ENCODE results near the gene MEI1.
"Not testable (repeated sequence)": the region's sequence is repeated elsewhere in the genome, so short reads cannot be mapped to it uniquely, and the experiment has no call there.

MEI1 gene

DNA sequence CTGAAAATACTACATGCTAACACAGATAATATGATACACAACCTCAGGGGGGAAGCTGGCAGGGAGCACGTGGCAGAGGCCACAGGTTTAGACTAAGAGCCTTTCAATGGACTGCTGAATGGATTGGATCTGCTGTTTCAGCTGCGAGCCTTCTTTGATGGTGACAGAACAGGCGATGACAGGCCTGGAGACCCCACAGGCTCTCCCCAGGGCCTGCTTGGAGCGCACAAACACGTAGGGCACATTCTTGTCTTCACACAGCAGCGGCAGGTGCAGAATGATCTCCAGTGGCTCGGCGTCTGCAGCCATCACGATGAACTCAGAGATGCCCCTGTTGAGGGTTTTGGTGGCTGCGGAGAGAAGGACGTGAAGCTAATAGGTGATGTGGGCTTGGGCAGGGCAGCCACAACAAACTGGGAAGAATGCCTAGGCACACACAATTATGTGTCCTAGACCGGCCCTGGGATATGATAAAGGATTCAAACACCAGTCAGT lies 24.4 kb upstream of the MEI1 start:
- DNase-seq (ENCODE audit: low read depth, low spot score) = no peak
- H3K4me3 ChIP-seq (ENCODE audit: low read length) = no peak overlapping the region

GRCh38 chr22:41676134-41676533 lies 23.2 kb upstream of the MEI1 start:
- no peak overlapping the region for H3K4me3 ChIP-seq (ENCODE audit: low read length)
- no peak for DNase-seq (ENCODE audit: low read depth, low spot score)

DNA sequence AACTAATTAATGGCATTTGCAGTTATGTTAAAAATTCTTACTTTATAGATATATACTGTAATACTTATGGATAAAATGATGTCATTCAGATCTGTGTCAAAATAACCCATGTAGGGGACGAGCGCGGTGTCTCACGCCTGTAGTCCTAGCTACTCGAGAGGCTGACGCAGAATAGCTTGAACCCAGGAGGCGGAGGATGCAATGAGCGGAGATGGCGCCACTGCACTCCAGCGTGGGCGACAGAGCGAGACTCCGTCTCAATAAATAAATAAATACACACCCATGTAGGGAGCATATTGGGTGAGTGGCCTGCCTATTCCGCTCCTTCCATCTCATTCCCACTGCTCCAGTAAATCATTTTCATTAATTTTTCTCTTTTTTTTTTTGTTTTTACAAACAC lies 17.7 kb upstream of the MEI1 start:
- H3K4me3 ChIP-seq (ENCODE audit: low read length) = peak overlapping the region; percentile 79

GRCh38 chr22:41682033-41682807 lies 17.1 kb upstream of the MEI1 start:
- H3K4me3 ChIP-seq (ENCODE audit: low read length) = peak overlapping the region; percentile 79
- peak; percentile 53 for DNase-seq (ENCODE audit: low read depth, low spot score)

More for the DNA sequence above, 17.7 kb upstream of the MEI1 start:
- DNase-seq (ENCODE audit: low read depth, low spot score) = no peak

DNA sequence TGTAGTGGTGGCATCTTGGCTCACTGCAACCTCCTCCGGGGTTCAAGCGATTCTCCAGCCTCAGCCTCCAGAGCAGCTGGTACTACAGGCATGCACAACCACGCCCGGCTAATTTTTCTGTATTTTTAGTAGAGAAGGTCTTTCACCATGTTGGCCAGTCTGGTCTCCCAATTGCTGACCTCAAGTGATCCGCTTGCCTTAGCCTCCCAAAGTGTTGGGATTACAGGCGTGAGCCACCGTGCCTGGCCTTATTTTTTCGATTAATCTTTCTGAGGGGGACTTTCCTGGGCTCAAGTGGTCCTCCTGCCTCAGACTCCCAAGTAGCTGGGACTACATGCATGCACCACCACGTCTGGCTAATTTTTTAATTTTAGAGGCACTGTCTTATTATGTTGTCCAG lies 16.3 kb upstream of the MEI1 start:
- peak overlapping the region; percentile 79 for H3K4me3 ChIP-seq (ENCODE audit: low read length)

GRCh38 chr22:41683616-41684015 lies 15.7 kb upstream of the MEI1 start:
- no peak overlapping the region for H3K4me3 ChIP-seq (ENCODE audit: low read length)
- DNase-seq (ENCODE audit: low read depth, low spot score) = no peak

More for the DNA sequence above, 16.3 kb upstream of the MEI1 start:
- no peak for DNase-seq (ENCODE audit: low read depth, low spot score)

DNA sequence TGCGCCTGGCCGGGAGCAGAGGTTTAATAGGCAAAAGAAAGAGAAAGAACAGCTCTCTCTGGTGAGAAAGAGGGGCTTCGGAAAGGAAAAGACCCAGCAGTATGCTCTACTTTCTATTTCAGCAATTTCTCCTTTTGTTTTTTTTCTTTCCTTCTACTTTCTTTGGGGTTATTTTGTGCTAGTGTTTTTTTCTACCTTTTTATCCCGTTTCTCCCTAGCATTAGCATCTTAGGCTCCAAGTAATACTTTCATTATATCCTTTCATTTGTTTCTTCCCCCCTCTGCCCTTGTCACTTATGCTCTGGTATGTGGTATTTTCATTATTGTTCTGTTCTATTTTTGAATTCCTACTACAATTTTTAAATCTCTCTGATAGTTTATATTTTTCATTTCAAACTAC lies 15.1 kb upstream of the MEI1 start:
- no peak overlapping the region for H3K4me3 ChIP-seq (ENCODE audit: low read length)
- no peak for DNase-seq (ENCODE audit: low read depth, low spot score)

GRCh38 chr22:41686890-41687289 lies 12.4 kb upstream of the MEI1 start:
- H3K4me3 ChIP-seq (ENCODE audit: low read length) = peak overlapping the region; percentile 74
- DNase-seq (ENCODE audit: low read depth, low spot score) = not testable (repeated sequence)

DNA sequence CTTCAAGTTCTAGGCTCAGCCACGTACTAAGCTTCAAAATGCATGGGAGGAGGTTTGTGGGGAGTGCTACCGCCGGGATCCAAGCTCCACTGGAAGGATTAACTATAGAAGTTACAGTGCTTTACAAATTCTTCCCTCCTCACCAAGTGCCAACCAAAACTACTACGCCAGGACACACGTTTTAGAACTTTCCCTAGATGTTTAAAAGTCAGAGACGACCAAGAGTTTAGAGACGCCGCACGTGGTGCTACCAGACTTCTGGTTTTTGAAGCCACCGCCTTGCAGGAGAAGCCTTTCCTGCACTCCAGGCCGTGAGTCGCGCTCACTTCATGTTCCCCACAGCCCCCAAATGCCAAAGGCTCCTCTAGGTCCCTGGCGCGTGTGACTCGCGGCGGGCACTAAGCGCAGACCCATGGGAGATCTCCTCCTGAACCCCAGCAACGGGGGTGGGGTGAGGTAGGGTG lies 11.4 kb upstream of the MEI1 start:
- H3K4me3 ChIP-seq (ENCODE audit: low read length) = peak overlapping the region; percentile 74
- DNase-seq (ENCODE audit: low read depth, low spot score) = no peak

- DNase-seq (ENCODE audit: low read depth, low spot score) = peak; percentile 89
- peak within 1 kb of the TSS; percentile 74 for H3K4me3 ChIP-seq (ENCODE audit: low read length)
These were observed 10.7 kb upstream of the MEI1 start, which contains the start of gene SNU13 for GRCh38 chr22:41688365-41689211. SNU13 (minus strand) TSS chr22:41688867; CDS start chr22:41688796, 71 bp downstream.

DNA sequence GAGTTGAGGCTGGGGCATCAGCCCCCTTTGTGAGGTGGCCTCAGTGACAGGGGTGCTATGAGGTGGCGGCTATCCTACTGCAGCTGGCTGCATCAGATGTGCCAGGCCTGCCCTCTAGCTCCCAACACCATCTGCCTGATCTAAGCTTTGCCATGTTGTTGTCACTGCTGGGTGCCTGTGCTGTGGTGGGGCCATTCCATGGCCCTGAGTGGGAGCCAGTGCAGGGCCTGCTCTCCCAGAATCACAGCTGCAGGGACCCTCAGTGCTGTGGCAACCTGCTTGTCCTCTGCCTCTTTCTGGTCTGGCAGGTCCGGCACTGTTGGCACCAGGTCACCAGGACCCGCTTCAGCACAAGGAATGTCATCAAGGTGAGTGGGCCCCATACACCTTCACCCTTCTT lies 8.8 kb upstream of the MEI1 start:
- no peak overlapping the region for H3K4me3 ChIP-seq (ENCODE audit: low read length)
- no peak for DNase-seq (ENCODE audit: low read depth, low spot score)

- H3K4me3 ChIP-seq (ENCODE audit: low read length) = no peak overlapping the region
- DNase-seq (ENCODE audit: low read depth, low spot score) = no peak
These were observed 4.1 kb upstream of the MEI1 start for GRCh38 chr22:41695211-41695610.

GRCh38 chr22:41696703-41697102 lies 2.6 kb upstream of the MEI1 start:
- no peak for DNase-seq (ENCODE audit: low read depth, low spot score)
- no peak overlapping the region for H3K4me3 ChIP-seq (ENCODE audit: low read length)

- H3K4me3 ChIP-seq (ENCODE audit: low read length) = peak overlapping the region; percentile 23; the same call in 1 of the 2 replicates
- DNase-seq (ENCODE audit: low read depth, low spot score) = peak; percentile 75
These were observed 2.1 kb upstream of the MEI1 start for GRCh38 chr22:41697126-41697775.

DNA sequence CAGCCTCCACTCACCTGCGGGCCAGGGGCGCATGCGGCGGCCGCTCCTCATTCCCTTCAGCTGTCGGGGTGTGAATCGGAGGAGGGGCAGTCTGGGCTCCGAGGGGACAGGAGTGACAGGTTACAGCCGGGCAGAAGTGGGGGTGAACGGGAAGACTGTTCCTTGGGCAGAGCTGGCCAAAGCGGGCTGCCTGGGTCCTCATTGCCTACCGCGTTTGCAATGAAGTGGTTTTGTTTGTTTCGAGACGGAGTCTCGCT lies 733 bp downstream of the MEI1 start:
- no peak for DNase-seq (ENCODE audit: low read depth, low spot score)

GRCh38 chr22:41702763-41703162 lies 3.5 kb downstream of the MEI1 start:
- DNase-seq (ENCODE audit: low read depth, low spot score) = no peak
- H3K4me3 ChIP-seq (ENCODE audit: low read length) = no peak overlapping the region

More for the DNA sequence above, 733 bp downstream of the MEI1 start:
- H3K4me3 ChIP-seq (ENCODE audit: low read length) = no peak overlapping the region

- no peak for DNase-seq (ENCODE audit: low read depth, low spot score)
These were observed 10.0 kb downstream of the MEI1 start for GRCh38 chr22:41709341-41709740.

GRCh38 chr22:41713004-41713403 lies 13.7 kb downstream of the MEI1 start:
- no peak overlapping the region for H3K4me3 ChIP-seq (ENCODE audit: low read length)
- no peak for DNase-seq (ENCODE audit: low read depth, low spot score)

More at GRCh38 chr22:41709341-41709740, 10.0 kb downstream of the MEI1 start:
- no peak overlapping the region for H3K4me3 ChIP-seq (ENCODE audit: low read length)

DNA sequence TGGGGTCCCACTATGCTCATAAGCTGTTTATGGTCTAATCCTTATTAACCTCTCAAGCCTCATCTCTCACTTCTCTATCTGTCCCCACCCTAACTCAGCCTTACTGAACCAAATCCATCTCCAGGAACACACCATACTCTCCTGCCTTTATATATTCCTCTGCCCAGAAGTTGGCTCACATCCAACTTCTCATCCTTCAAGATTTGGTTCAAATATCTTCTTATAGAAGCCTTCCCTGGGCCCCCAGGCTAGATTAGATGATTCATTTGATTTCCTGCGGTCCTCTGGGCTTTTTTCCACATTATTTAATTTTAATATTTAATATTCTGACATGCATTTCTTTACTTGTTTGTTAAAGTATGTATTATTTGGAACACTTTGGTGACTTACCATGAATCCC lies 23.2 kb downstream of the MEI1 start:
- H3K4me3 ChIP-seq (ENCODE audit: low read length) = no peak overlapping the region
- no peak for DNase-seq (ENCODE audit: low read depth, low spot score)

Data from Jurkat, Clone E6-1 (cell line).